Nephron progenitor cell (in vitro differentiated cells): ENCODE data around the gene THAP8.

ENCODE experiments used
- DNase-seq: peaks from one replicate; pipeline ENCODE4 v3.0.0; 2021
- H3K27ac Mint-ChIP-seq: 2 replicates; pipeline ENCODE4 v1.8.0; 2021; ENCODE audit warnings: mild to moderate bottlenecking, moderate library complexity, mixed read lengths
- H3K27me3 Mint-ChIP-seq: 2 replicates; pipeline ENCODE4 v1.8.0; 2021; ENCODE audit warnings: mild to moderate bottlenecking, low read depth, mixed read lengths; ENCODE audit not compliant: poor library complexity
- H3K36me3 Mint-ChIP-seq: 2 replicates; pipeline ENCODE4 v1.8.0; 2021; ENCODE audit warnings: low read depth, mixed read lengths
- H3K4me1 Mint-ChIP-seq: 2 replicates; pipeline ENCODE4 v1.8.0; 2021; ENCODE audit warnings: mixed read lengths
- H3K4me3 Mint-ChIP-seq: 2 replicates; pipeline ENCODE4 v1.8.0; 2021; ENCODE audit warnings: mild to moderate bottlenecking, moderate library complexity, mixed read lengths
- H3K9me3 Mint-ChIP-seq: 2 replicates; pipeline ENCODE4 v1.8.0; 2021; ENCODE audit warnings: mild to moderate bottlenecking, moderate library complexity, mixed read lengths
- CTCF ChIP-seq: fragments of 200-600 bp; sonication (generic); IDR thresholded peaks from 2 replicates; pipeline ENCODE4 v1.5.0; 2021; ENCODE audit warnings: antibody characterized with exemption

THAP8 gene

GRCh38 chr19:36064826-36065225 is 10.7 kb upstream of the THAP8 start:
- TF ChIP-seq CTCF, result no peak
- H3K27ac Mint-ChIP-seq, result no peak overlapping the region
- no peaks in the 10 kb centered on the region for H3K27me3 Mint-ChIP-seq
- no peak overlapping the region for H3K4me3 Mint-ChIP-seq
- H3K36me3 Mint-ChIP-seq, result peaks cover 35% of the 10 kb centered on the region
- H3K4me1 Mint-ChIP-seq, result no peaks in the 10 kb centered on the region
- no peak for DNase-seq
- peaks cover 7% of the 10 kb centered on the region for H3K9me3 Mint-ChIP-seq

GRCh38 chr19:36061367-36061766 is 7.3 kb upstream of the THAP8 start:
- no peak overlapping the region for H3K27ac Mint-ChIP-seq
- no peak overlapping the region for H3K4me3 Mint-ChIP-seq
- peaks cover 10% of the 10 kb centered on the region for H3K36me3 Mint-ChIP-seq
- peaks cover 17% of the 10 kb centered on the region for H3K4me1 Mint-ChIP-seq
- H3K9me3 Mint-ChIP-seq, result no peaks in the 10 kb centered on the region
- DNase-seq, result no peak
- no peaks in the 10 kb centered on the region for H3K27me3 Mint-ChIP-seq
- no peak for TF ChIP-seq CTCF

GRCh38 chr19:36060430-36060829 is 6.3 kb upstream of the THAP8 start:
- DNase-seq, result peak; percentile 32
- H3K27me3 Mint-ChIP-seq, result no peaks in the 10 kb centered on the region
- peaks cover 27% of the 10 kb centered on the region for H3K4me1 Mint-ChIP-seq
- no peaks in the 10 kb centered on the region for H3K9me3 Mint-ChIP-seq
- peak; percentile 28 for TF ChIP-seq CTCF
- peaks cover 10% of the 10 kb centered on the region for H3K36me3 Mint-ChIP-seq
- H3K27ac Mint-ChIP-seq, result no peak overlapping the region
- H3K4me3 Mint-ChIP-seq, result no peak overlapping the region

GRCh38 chr19:36059180-36059910 is 5.3 kb upstream of the THAP8 start:
- Mint-ChIP-seq H3K27me3 (no peaks in the 10 kb centered on the region), H3K4me3 (no peak overlapping the region), H3K27ac (no peak overlapping the region)

GRCh38 chr19:36058481-36059179 is 4.5 kb upstream of the THAP8 start:
- no peaks in the 10 kb centered on the region for H3K9me3 Mint-ChIP-seq
- H3K4me1 Mint-ChIP-seq, result peaks cover 34% of the 10 kb centered on the region
- H3K4me3 Mint-ChIP-seq, result no peak overlapping the region
- no peak for DNase-seq
- no peak for TF ChIP-seq CTCF
- H3K36me3 Mint-ChIP-seq, result peaks cover under 1% of the 10 kb centered on the region
- H3K27ac Mint-ChIP-seq, result peak overlapping the region; percentile 5
- no peaks in the 10 kb centered on the region for H3K27me3 Mint-ChIP-seq

More at GRCh38 chr19:36059180-36059910, 5.3 kb upstream of the THAP8 start:
- no peaks in the 10 kb centered on the region for H3K9me3 Mint-ChIP-seq
- no peak for TF ChIP-seq CTCF
- H3K4me1 Mint-ChIP-seq, result peaks cover 30% of the 10 kb centered on the region
- peaks cover 4% of the 10 kb centered on the region for H3K36me3 Mint-ChIP-seq
- DNase-seq, result no peak
